ENCODE data around the gene KATNAL2.

GRCh38 chr18:46899274-46899948, 18.0 kb upstream of the KATNAL2 start:
- TF ChIP-seq ZNF384 (IDR thresholded peaks at IDR 0.05) (no peak), FOXK2 (IDR thresholded peaks at IDR 0.05) (no peak), L3MBTL2 (conservative IDR thresholded peaks at IDR 0.05) (no peak), ELF4 (IDR thresholded peaks at IDR 0.05) (no peak), FOXM1 (IDR thresholded peaks at IDR 0.05; ENCODE audit: borderline replicate concordance) (no peak), CTBP1 (IDR thresholded peaks at IDR 0.05; ENCODE audit: borderline replicate concordance) (no peak), LEF1 (IDR thresholded peaks at IDR 0.05; ENCODE audit: borderline replicate concordance) (no peak), FOXA1 (IDR thresholded peaks at IDR 0.05) (no peak), NFRKB (IDR thresholded peaks at IDR 0.05) (no peak)
